ENCODE data around the gene SPRYD4.
"Not testable (repeated sequence)": the region's sequence is repeated elsewhere in the genome, so short reads cannot be mapped to it uniquely, and the experiment has no call there.

DNA sequence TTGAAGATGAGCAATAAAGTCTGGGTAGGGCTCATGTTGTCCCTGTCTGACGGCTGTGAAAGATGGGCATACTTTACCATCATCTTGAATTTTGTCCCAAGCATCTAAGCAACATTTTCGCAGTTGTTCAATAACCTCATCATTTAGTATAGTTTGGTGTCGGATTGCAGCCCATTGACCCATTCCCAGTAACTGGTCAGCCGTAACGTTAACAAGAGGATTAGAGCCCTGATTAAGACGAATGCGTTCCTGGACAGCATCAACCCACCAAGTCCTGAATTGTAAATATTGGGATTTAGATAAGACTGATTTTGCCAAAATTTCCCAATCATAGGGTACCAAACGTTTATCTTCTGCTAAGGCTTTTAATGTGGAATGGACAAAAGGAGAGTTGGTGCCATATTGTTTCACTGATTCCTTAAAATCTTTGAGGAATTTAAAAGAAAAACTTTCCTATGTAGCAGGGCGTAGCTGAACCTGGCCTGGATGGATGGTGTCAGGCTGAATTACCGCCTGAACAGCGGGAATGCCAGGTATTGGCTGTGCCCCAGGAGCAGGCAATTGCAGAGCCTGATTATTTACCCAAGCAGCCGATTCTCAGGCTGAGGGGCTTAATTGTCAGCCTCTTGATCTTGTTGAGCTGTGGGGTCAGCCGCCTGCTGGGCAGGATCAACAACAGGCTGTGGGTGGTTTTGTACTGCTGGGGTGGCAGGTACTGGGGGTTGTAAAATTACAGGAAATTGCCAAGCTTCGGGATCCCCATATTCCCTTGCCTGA lies 29.9 kb downstream of the SPRYD4 start:
- TF ChIP-seq ARNTL (CRISPR knock-in tag; IDR thresholded peaks at IDR 0.05; ENCODE audit: borderline replicate concordance, low read depth); RARB (CRISPR knock-in tag; IDR thresholded peaks at IDR 0.05): not testable (repeated sequence)
- TF ChIP-seq, protein P1, sequence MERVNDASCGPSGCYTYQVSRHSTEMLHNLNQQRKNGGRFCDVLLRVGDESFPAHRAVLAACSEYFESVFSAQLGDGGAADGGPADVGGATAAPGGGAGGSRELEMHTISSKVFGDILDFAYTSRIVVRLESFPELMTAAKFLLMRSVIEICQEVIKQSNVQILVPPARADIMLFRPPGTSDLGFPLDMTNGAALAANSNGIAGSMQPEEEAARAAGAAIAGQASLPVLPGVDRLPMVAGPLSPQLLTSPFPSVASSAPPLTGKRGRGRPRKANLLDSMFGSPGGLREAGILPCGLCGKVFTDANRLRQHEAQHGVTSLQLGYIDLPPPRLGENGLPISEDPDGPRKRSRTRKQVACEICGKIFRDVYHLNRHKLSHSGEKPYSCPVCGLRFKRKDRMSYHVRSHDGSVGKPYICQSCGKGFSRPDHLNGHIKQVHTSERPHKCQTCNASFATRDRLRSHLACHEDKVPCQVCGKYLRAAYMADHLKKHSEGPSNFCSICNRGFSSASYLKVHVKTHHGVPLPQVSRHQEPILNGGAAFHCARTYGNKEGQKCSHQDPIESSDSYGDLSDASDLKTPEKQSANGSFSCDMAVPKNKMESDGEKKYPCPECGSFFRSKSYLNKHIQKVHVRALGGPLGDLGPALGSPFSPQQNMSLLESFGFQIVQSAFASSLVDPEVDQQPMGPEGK (CRISPR knock-in tag; IDR thresholded peaks at IDR 0.05; ENCODE audit: borderline replicate concordance) = not testable (repeated sequence)

Measured in SK-N-SH treated with all-trans-retinoic acid at 6 μM for 48 hours (cell line).